K562 (cell line): Measurements from ENCODE around the gene GINS3. TPM values are rescaled to one million over a fixed set of nuclear protein-coding genes. Genes with fewer than 3 reads are reported as not detected.

Experiments used
- ATAC-seq: fragments of 200-7000 bp; cut with Tn5 transposase; 3 replicates; pipeline ENCODE4 v1.9.1; 2020; ENCODE audit warnings: moderate library complexity
- BruUV-seq: library from RNA; stranded (reverse); fragments of 400-500 nt; replicated peaks from 2 replicates; lab custom pipeline; 2021; lab: Mats Ljungman, UMichigan
- CTCF ChIA-PET: fragments of 300-600 bp; formaldehyde crosslinking; extraction: SDS; loops from one replicate; lab custom pipeline; 2021; ENCODE audit warnings: low intra/inter-chr PET ratio; lab: Yijun Ruan, JAX
- POLR2A ChIA-PET: fragments of 300-600, 350-650 bp; sonication (Branson Sonifier 250); formaldehyde crosslinking; extraction: SDS; loops from one replicate; lab custom pipeline; 2021; ENCODE audit warnings: antibody characterized with exemption, inconsistent platforms; lab: Yijun Ruan, JAX
- DNase-seq, 4 experiments: peaks; one replicate each; pipeline versions ENCODE4 v3.0.0 to v3.0.0-alpha.2; 2011 to 2018; ENCODE audit warnings: low spot score in 3 of 4, mixed read lengths in 3 of 4; ENCODE audit errors: extremely low read depth in 1 of 4
- FAIRE-seq: peaks from 2 replicates; lab custom pipeline; 2011; peaks lifted over from hg19 to GRCh38; lab: Jason Lieb, UNC
- H2AFZ ChIP-seq: 2 replicates; pipeline ENCODE4 v1.6.0; 2011; ENCODE audit warnings: low read depth, low read length, control low read depth, inconsistent platforms
- H3K27ac ChIP-seq: fragments of 200-600 bp; 3 replicates; pipeline ENCODE4 v1.8.0; 2011; ENCODE audit warnings: low read depth, mild to moderate bottlenecking, control low read depth, inconsistent platforms, low read length, moderate library complexity, mixed read lengths; ENCODE audit errors: extremely low read depth
- H3K27me3 ChIP-seq, 2 experiments: fragments of 300-600 bp in 1 of 2; 2 replicates in 1 of 2; 3 replicates in 1 of 2; pipeline versions ENCODE4 v1.6.0 to v1.8.0; 2011; ENCODE audit warnings: inconsistent platforms in 2 of 2, low read length in 2 of 2, mild to moderate bottlenecking in 1 of 2, mixed read lengths in 1 of 2, moderate library complexity in 1 of 2; ENCODE audit not compliant: control insufficient read depth in 2 of 2, insufficient read depth in 2 of 2
- H3K36me3 ChIP-seq: fragments of 300-600 bp; 3 replicates; pipeline ENCODE4 v1.8.0; 2011; ENCODE audit warnings: mild to moderate bottlenecking, low read length, inconsistent platforms; ENCODE audit not compliant: control insufficient read depth, insufficient read depth
- H3K4me1 ChIP-seq, 2 experiments: fragments of 200-600 bp in 1 of 2; replicated peaks in 1 of 2; 2 replicates in 1 of 2; 3 replicates in 1 of 2; pipeline versions ENCODE4 v1.5.1 to v1.8.0; 2011; ENCODE audit warnings: inconsistent platforms in 2 of 2, low read length in 2 of 2, mild to moderate bottlenecking in 1 of 2, mixed read lengths in 1 of 2, moderate library complexity in 1 of 2; ENCODE audit not compliant: control insufficient read depth in 2 of 2, insufficient read depth in 2 of 2
- H3K4me2 ChIP-seq: 2 replicates; pipeline ENCODE4 v1.6.1; 2011; ENCODE audit warnings: low read length, control low read depth, inconsistent platforms, mixed read lengths; ENCODE audit not compliant: insufficient read depth
- H3K4me3 ChIP-seq: fragments of 200-600 bp; sonication (generic), shearing (Covaris generic); 2 replicates; pipeline ENCODE4 v1.5.1; 2016; ENCODE audit warnings: control low read depth, inconsistent platforms
- H3K79me2 ChIP-seq: fragments of 200-600 bp; 3 replicates; pipeline ENCODE4 v1.8.0; 2011; ENCODE audit warnings: low read length, inconsistent platforms; ENCODE audit not compliant: control insufficient read depth, insufficient read depth
- H3K9ac ChIP-seq, 2 experiments: 2 replicates each; pipeline versions ENCODE4 v1.6.0 to v1.6.1; 2011; ENCODE audit warnings: low read depth in 2 of 2, low read length in 2 of 2, control low read depth in 1 of 2, inconsistent platforms in 1 of 2, mild to moderate bottlenecking in 1 of 2, mixed read lengths in 1 of 2; ENCODE audit not compliant: insufficient read depth in 1 of 2
- H3K9me1 ChIP-seq: one replicate; pipeline ENCODE4 v1.6.0; 2011; ENCODE audit warnings: inconsistent platforms, mild to moderate bottlenecking, low read length, moderate library complexity; ENCODE audit not compliant: control insufficient read depth, insufficient read depth
- H3K9me3 ChIP-seq: replicated peaks from 2 replicates; pipeline ENCODE4 v1.5.1; 2011; ENCODE audit warnings: low read depth, low read length, inconsistent platforms; ENCODE audit not compliant: control insufficient read depth, insufficient read depth
- H4K20me1 ChIP-seq: replicated peaks from 2 replicates; pipeline ENCODE4 v1.6.1; 2011; ENCODE audit warnings: low read length, inconsistent platforms, mixed read lengths; ENCODE audit not compliant: control insufficient read depth, insufficient read depth
- CREB1 ChIP-seq, 2 experiments: sonication (generic) in 1 of 2; formaldehyde crosslinking in 1 of 2; IDR thresholded peaks; 2 replicates each; pipeline versions ENCODE4 v1.6.1 to v1.8.0; 2012 to 2022; ENCODE audit warnings: inconsistent platforms in 1 of 2, mild to moderate bottlenecking in 1 of 2, missing genetic modification reagents in 1 of 2, moderate library complexity in 1 of 2
- E2F3 ChIP-seq: fragments of 250-450 bp; sonication (Bioruptor Pico); IDR thresholded peaks from 2 replicates; pipeline ENCODE4 v1.4.0; 2020; ENCODE audit warnings: mild to moderate bottlenecking
- ETV1 ChIP-seq: fragments of 450-650 bp; conservative IDR thresholded peaks from 2 replicates; pipeline ENCODE4 v1.6.1; 2016; ENCODE audit warnings: missing genetic modification characterization, control low read depth, low read depth, missing compliant biosample characterization
- FIP1L1 ChIP-seq: fragments of 200-400 bp; formaldehyde crosslinking; IDR thresholded peaks from 2 replicates; pipeline ENCODE4 v1.6.1; 2018; ENCODE audit warnings: mild to moderate bottlenecking, low read depth, low read length; ENCODE audit not compliant: poor library complexity, severe bottlenecking
- LEF1 ChIP-seq: fragments of 450-650 bp; IDR thresholded peaks from 2 replicates; pipeline ENCODE4 v1.6.1; 2016; ENCODE audit warnings: mild to moderate bottlenecking
- MAFF ChIP-seq: IDR thresholded peaks from 2 replicates; pipeline ENCODE4 v1.6.1; 2012; ENCODE audit warnings: low read length, improper control_type of control experiment
- SIN3A ChIP-seq, 2 experiments: fragments of 150-350 bp in 1 of 2; IDR thresholded peaks; 2 replicates each; pipeline ENCODE4 v1.6.1; 2011 to 2016; ENCODE audit warnings: borderline replicate concordance in 2 of 2, low read depth in 2 of 2, low read length in 2 of 2, mild to moderate bottlenecking in 2 of 2, moderate library complexity in 2 of 2; ENCODE audit not compliant: control insufficient read depth in 1 of 2
- TRIM24 ChIP-seq, 2 experiments: fragments of 450-650 bp; IDR thresholded peaks; 2 replicates each; pipeline ENCODE4 v1.6.1; 2016
- ZNF77 ChIP-seq: fragments of 250-450 bp; sonication (Bioruptor Pico); IDR thresholded peaks from 2 replicates; pipeline ENCODE4 v1.5.0; 2020
- WGBS: fragments of 100-300 bp; shearing (Covaris generic); methylation state at CpG from one replicate; pipeline ENCODE4 v1.1.6; 2016; ENCODE audit warnings: low coverage, mixed read lengths; ENCODE audit not compliant: insufficient coverage; ENCODE audit errors: missing lambda C conversion rate; 5-methylcytosine and 5-hydroxymethylcytosine counted together
- in situ Hi-C: fragments of 300-500 bp; cut with MboI; formaldehyde crosslinking; loops from 4 replicates; pipeline ENCODE4 v1.15.0; 2018; ENCODE audit warnings: inconsistent platforms, mixed read lengths
- intact Hi-C: fragments of 100-400 bp; cut with micrococcal nuclease; formaldehyde crosslinking; loops from 2 replicates; pipeline ENCODE4 v1.14.2; 2022
- polyA plus RNA-seq, 8 experiments: library from polyadenylated mRNA; depleted of rRNA in 4 of 8; stranded (reverse) in 5 of 8; unstranded in 3 of 8; fragments of >200 nt; fragmentation: Nextera tagmentation in 2 of 8; fragmentation: Illumina TruSeq in 1 of 8; extraction: Ambion mirVana in 2 of 8; extraction: Trizol in 1 of 8; gene quantifications; 2 replicates each; pipeline versions ENCODE4 v1.2.1 to v1.2.3, GENCODE V29; 2011 to 2014; ENCODE audit warnings: inconsistent platforms in 1 of 8, missing spikeins in 1 of 8
- total RNA-seq, 7 experiments: library from RNA; depleted of rRNA in 6 of 7; stranded (reverse); fragments of >200 nt in 6 of 7; fragmentation: Illumina TruSeq in 2 of 7; extraction: Trizol in 2 of 7; gene quantifications; 2 replicates each; pipeline versions ENCODE4 v1.2.1 to v1.2.3, GENCODE V29; 2011 to 2021; ENCODE audit warnings: low replicate concordance in 1 of 7
- TF ChIP-seq, protein P1 (sequence below): fragments of 450-650 bp; formaldehyde crosslinking; IDR thresholded peaks from 2 replicates; pipeline ENCODE4 v1.4.0; 2020; ENCODE audit warnings: mild to moderate bottlenecking
- TF ChIP-seq, protein P2 (sequence below): fragments of 250-450 bp; sonication (Bioruptor Pico); IDR thresholded peaks from 2 replicates; pipeline ENCODE4 v1.5.0; 2021
- TF ChIP-seq, protein P3 (sequence below): sonication (generic); formaldehyde crosslinking; IDR thresholded peaks from 2 replicates; pipeline ENCODE4 v1.8.0; 2022; ENCODE audit warnings: mild to moderate bottlenecking, missing genetic modification reagents

The GINS3 gene
- total and polyA plus RNA-seq, 9 of the 15 experiments (the other 6 are each of a cell fraction or from before 2014, with no cell fraction given), result 17.8 to 31.9 (median 25.4) TPM

DNA sequence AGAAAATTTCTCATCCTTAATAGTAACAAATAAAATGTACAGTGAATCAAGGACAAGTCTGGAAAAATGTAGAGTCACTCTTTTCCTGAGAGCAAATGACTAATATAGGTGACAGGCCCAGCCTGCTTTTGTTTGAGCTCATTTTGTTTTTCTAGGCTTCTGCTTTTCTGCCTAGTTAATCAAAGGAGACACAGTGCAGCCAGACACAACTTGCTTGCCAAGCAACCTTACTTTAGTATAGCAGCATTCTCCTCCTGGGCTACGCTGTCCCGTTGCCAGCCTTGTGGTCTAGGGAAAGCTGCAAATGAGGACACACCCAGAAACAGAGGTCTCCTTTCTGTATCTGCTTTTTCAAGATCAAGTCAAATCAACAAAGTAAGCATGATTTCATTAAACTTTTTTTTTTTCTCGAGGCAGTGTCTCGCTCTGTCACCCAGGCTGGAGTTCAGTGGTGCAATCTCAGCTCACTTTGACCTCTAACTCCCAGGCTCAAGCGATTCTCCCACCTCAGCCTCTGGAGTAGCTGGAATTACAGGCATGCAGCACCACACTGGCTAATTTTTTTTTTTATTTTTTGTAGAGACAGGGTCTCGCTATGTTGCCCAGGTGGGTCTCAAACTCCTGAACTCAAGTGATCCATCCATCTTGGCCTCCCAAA is 17.2 kb downstream of the GINS3 start:
- FAIRE-seq (peak; percentile 58), ATAC-seq (no peak), DNase-seq (no peak)
- Histone ChIP-seq H3K79me2 (no peaks in the 10 kb centered on the region), H3K27ac (no peak overlapping the region), H4K20me1 (no peaks in the 10 kb centered on the region), H3K9me3 (no peaks in the 10 kb centered on the region), H3K9ac (no peak overlapping the region), H3K4me3 (no peak overlapping the region), H3K4me1 (no peaks in the 10 kb centered on the region), H3K4me2 (no peak overlapping the region), H3K9me1 (no peaks in the 10 kb centered on the region), H3K27me3 (no peaks in the 10 kb centered on the region), H3K36me3 (peaks cover 13% of the 10 kb centered on the region; the same call in 1 of the 3 replicates), H2AFZ (no peak overlapping the region)
- ChIA-PET POLR2A (interaction anchor here (0.6 to 1.7 kb wide), 4 partner anchors 10 to 229 kb away, joined by 3 to 7 read pairs (median 4); partner anchors contain the start of gene GINS3), CTCF (no interaction called here)
- BruUV-seq, result no TSS peak
- in situ Hi-C loops (no loop called here), intact Hi-C loops (no loop called here)
- 29% methylated on average over 6 of the region's 6 CpGs for WGBS
- TF ChIP-seq LEF1 (no peak), ZNF77 (CRISPR knock-in tag) (no peak), TRIM24 (IDR thresholded peaks at IDR 0.05) (no peak), E2F3 (CRISPR knock-in tag) (no peak), MAFF (no peak), CREB1 (IDR thresholded peaks at IDR 0.05) (no peak), CREB1 (CRISPR knock-in tag; IDR thresholded peaks at IDR 0.05) (no peak), ETV1 (no peak), SIN3A (IDR thresholded peaks at IDR 0.05; ENCODE audit: borderline replicate concordance in 2 of 2, control insufficient read depth in 1 of 2, low read depth in 2 of 2, low read length in 2 of 2) (no peak), FIP1L1 (no peak)
- TF ChIP-seq, protein P1, sequence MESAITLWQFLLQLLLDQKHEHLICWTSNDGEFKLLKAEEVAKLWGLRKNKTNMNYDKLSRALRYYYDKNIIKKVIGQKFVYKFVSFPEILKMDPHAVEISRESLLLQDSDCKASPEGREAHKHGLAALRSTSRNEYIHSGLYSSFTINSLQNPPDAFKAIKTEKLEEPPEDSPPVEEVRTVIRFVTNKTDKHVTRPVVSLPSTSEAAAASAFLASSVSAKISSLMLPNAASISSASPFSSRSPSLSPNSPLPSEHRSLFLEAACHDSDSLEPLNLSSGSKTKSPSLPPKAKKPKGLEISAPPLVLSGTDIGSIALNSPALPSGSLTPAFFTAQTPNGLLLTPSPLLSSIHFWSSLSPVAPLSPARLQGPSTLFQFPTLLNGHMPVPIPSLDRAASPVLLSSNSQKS (CRISPR knock-in tag), result no peak
- TF ChIP-seq, protein P2, sequence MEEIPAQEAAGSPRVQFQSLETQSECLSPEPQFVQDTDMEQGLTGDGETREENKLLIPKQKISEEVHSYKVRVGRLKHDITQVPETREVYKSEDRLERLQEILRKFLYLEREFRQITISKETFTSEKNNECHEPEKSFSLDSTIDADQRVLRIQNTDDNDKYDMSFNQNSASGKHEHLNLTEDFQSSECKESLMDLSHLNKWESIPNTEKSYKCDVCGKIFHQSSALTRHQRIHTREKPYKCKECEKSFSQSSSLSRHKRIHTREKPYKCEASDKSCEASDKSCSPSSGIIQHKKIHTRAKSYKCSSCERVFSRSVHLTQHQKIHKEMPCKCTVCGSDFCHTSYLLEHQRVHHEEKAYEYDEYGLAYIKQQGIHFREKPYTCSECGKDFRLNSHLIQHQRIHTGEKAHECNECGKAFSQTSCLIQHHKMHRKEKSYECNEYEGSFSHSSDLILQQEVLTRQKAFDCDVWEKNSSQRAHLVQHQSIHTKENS (CRISPR knock-in tag), result no peak
- TF ChIP-seq, protein P3, sequence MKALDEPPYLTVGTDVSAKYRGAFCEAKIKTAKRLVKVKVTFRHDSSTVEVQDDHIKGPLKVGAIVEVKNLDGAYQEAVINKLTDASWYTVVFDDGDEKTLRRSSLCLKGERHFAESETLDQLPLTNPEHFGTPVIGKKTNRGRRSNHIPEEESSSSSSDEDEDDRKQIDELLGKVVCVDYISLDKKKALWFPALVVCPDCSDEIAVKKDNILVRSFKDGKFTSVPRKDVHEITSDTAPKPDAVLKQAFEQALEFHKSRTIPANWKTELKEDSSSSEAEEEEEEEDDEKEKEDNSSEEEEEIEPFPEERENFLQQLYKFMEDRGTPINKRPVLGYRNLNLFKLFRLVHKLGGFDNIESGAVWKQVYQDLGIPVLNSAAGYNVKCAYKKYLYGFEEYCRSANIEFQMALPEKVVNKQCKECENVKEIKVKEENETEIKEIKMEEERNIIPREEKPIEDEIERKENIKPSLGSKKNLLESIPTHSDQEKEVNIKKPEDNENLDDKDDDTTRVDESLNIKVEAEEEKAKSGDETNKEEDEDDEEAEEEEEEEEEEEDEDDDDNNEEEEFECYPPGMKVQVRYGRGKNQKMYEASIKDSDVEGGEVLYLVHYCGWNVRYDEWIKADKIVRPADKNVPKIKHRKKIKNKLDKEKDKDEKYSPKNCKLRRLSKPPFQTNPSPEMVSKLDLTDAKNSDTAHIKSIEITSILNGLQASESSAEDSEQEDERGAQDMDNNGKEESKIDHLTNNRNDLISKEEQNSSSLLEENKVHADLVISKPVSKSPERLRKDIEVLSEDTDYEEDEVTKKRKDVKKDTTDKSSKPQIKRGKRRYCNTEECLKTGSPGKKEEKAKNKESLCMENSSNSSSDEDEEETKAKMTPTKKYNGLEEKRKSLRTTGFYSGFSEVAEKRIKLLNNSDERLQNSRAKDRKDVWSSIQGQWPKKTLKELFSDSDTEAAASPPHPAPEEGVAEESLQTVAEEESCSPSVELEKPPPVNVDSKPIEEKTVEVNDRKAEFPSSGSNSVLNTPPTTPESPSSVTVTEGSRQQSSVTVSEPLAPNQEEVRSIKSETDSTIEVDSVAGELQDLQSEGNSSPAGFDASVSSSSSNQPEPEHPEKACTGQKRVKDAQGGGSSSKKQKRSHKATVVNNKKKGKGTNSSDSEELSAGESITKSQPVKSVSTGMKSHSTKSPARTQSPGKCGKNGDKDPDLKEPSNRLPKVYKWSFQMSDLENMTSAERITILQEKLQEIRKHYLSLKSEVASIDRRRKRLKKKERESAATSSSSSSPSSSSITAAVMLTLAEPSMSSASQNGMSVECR (CRISPR knock-in tag), result no peak
